K562 (cell line): ENCODE results near the gene IQCE. TPM values are rescaled to one million over a fixed set of nuclear protein-coding genes. Genes with fewer than 3 reads are reported as not detected.

Experiments
- ATAC-seq: fragments of 200-7000 bp; cut with Tn5 transposase; 3 replicates; pipeline ENCODE4 v1.9.1; 2020; ENCODE audit warnings: moderate library complexity
- BruUV-seq: library from RNA; stranded (reverse); fragments of 400-500 nt; replicated peaks from 2 replicates; lab custom pipeline; 2021; lab: Mats Ljungman, UMichigan
- CTCF ChIA-PET: fragments of 300-600 bp; formaldehyde crosslinking; extraction: SDS; loops from one replicate; lab custom pipeline; 2021; ENCODE audit warnings: low intra/inter-chr PET ratio; lab: Yijun Ruan, JAX
- POLR2A ChIA-PET: fragments of 300-600, 350-650 bp; sonication (Branson Sonifier 250); formaldehyde crosslinking; extraction: SDS; loops from one replicate; lab custom pipeline; 2021; ENCODE audit warnings: antibody characterized with exemption, inconsistent platforms; lab: Yijun Ruan, JAX
- DNase-seq, 4 experiments: peaks; one replicate each; pipeline versions ENCODE4 v3.0.0 to v3.0.0-alpha.2; 2011 to 2018; ENCODE audit warnings: low spot score in 3 of 4, mixed read lengths in 3 of 4; ENCODE audit errors: extremely low read depth in 1 of 4
- FAIRE-seq: peaks from 2 replicates; lab custom pipeline; 2011; peaks lifted over from hg19 to GRCh38; lab: Jason Lieb, UNC
- H2AFZ ChIP-seq: 2 replicates; pipeline ENCODE4 v1.6.0; 2011; ENCODE audit warnings: low read depth, low read length, control low read depth, inconsistent platforms
- H3K27ac ChIP-seq: fragments of 200-600 bp; 3 replicates; pipeline ENCODE4 v1.8.0; 2011; ENCODE audit warnings: low read depth, mild to moderate bottlenecking, control low read depth, inconsistent platforms, low read length, moderate library complexity, mixed read lengths; ENCODE audit errors: extremely low read depth
- H3K27me3 ChIP-seq, 2 experiments: fragments of 300-600 bp in 1 of 2; 2 replicates in 1 of 2; 3 replicates in 1 of 2; pipeline versions ENCODE4 v1.6.0 to v1.8.0; 2011; ENCODE audit warnings: inconsistent platforms in 2 of 2, low read length in 2 of 2, mild to moderate bottlenecking in 1 of 2, mixed read lengths in 1 of 2, moderate library complexity in 1 of 2; ENCODE audit not compliant: control insufficient read depth in 2 of 2, insufficient read depth in 2 of 2
- H3K36me3 ChIP-seq: fragments of 300-600 bp; 3 replicates; pipeline ENCODE4 v1.8.0; 2011; ENCODE audit warnings: mild to moderate bottlenecking, low read length, inconsistent platforms; ENCODE audit not compliant: control insufficient read depth, insufficient read depth
- H3K4me1 ChIP-seq, 2 experiments: fragments of 200-600 bp in 1 of 2; replicated peaks in 1 of 2; 2 replicates in 1 of 2; 3 replicates in 1 of 2; pipeline versions ENCODE4 v1.5.1 to v1.8.0; 2011; ENCODE audit warnings: inconsistent platforms in 2 of 2, low read length in 2 of 2, mild to moderate bottlenecking in 1 of 2, mixed read lengths in 1 of 2, moderate library complexity in 1 of 2; ENCODE audit not compliant: control insufficient read depth in 2 of 2, insufficient read depth in 2 of 2
- H3K4me2 ChIP-seq: 2 replicates; pipeline ENCODE4 v1.6.1; 2011; ENCODE audit warnings: low read length, control low read depth, inconsistent platforms, mixed read lengths; ENCODE audit not compliant: insufficient read depth
- H3K4me3 ChIP-seq: fragments of 200-600 bp; sonication (generic), shearing (Covaris generic); 2 replicates; pipeline ENCODE4 v1.5.1; 2016; ENCODE audit warnings: control low read depth, inconsistent platforms
- H3K79me2 ChIP-seq: fragments of 200-600 bp; 3 replicates; pipeline ENCODE4 v1.8.0; 2011; ENCODE audit warnings: low read length, inconsistent platforms; ENCODE audit not compliant: control insufficient read depth, insufficient read depth
- H3K9ac ChIP-seq, 2 experiments: 2 replicates each; pipeline versions ENCODE4 v1.6.0 to v1.6.1; 2011; ENCODE audit warnings: low read depth in 2 of 2, low read length in 2 of 2, control low read depth in 1 of 2, inconsistent platforms in 1 of 2, mild to moderate bottlenecking in 1 of 2, mixed read lengths in 1 of 2; ENCODE audit not compliant: insufficient read depth in 1 of 2
- H3K9me1 ChIP-seq: one replicate; pipeline ENCODE4 v1.6.0; 2011; ENCODE audit warnings: inconsistent platforms, mild to moderate bottlenecking, low read length, moderate library complexity; ENCODE audit not compliant: control insufficient read depth, insufficient read depth
- H3K9me3 ChIP-seq: replicated peaks from 2 replicates; pipeline ENCODE4 v1.5.1; 2011; ENCODE audit warnings: low read depth, low read length, inconsistent platforms; ENCODE audit not compliant: control insufficient read depth, insufficient read depth
- H4K20me1 ChIP-seq: replicated peaks from 2 replicates; pipeline ENCODE4 v1.6.1; 2011; ENCODE audit warnings: low read length, inconsistent platforms, mixed read lengths; ENCODE audit not compliant: control insufficient read depth, insufficient read depth
- EGR1 ChIP-seq: fragments of 450-650 bp; conservative IDR thresholded peaks from 2 replicates; pipeline ENCODE4 v1.6.1; 2017; ENCODE audit warnings: mild to moderate bottlenecking
- FUS ChIP-seq: fragments of 200-400 bp; formaldehyde crosslinking; optimal IDR thresholded peaks from 2 replicates; pipeline ENCODE3; 2017; ENCODE audit warnings: low read depth, low read length
- GATAD2A ChIP-seq: fragments of 450-650 bp; IDR thresholded peaks from 2 replicates; pipeline ENCODE4 v1.6.1; 2017
- WGBS: fragments of 100-300 bp; shearing (Covaris generic); methylation state at CpG from one replicate; pipeline ENCODE4 v1.1.6; 2016; ENCODE audit warnings: low coverage, mixed read lengths; ENCODE audit not compliant: insufficient coverage; ENCODE audit errors: missing lambda C conversion rate; 5-methylcytosine and 5-hydroxymethylcytosine counted together
- in situ Hi-C: fragments of 300-500 bp; cut with MboI; formaldehyde crosslinking; loops from 4 replicates; pipeline ENCODE4 v1.15.0; 2018; ENCODE audit warnings: inconsistent platforms, mixed read lengths
- intact Hi-C: fragments of 100-400 bp; cut with micrococcal nuclease; formaldehyde crosslinking; loops from 2 replicates; pipeline ENCODE4 v1.14.2; 2022
- polyA plus RNA-seq, 8 experiments: library from polyadenylated mRNA; depleted of rRNA in 4 of 8; stranded (reverse) in 5 of 8; unstranded in 3 of 8; fragments of >200 nt; fragmentation: Nextera tagmentation in 2 of 8; fragmentation: Illumina TruSeq in 1 of 8; extraction: Ambion mirVana in 2 of 8; extraction: Trizol in 1 of 8; gene quantifications; 2 replicates each; pipeline versions ENCODE4 v1.2.1 to v1.2.3, GENCODE V29; 2011 to 2014; ENCODE audit warnings: inconsistent platforms in 1 of 8, missing spikeins in 1 of 8
- total RNA-seq, 7 experiments: library from RNA; depleted of rRNA in 6 of 7; stranded (reverse); fragments of >200 nt in 6 of 7; fragmentation: Illumina TruSeq in 2 of 7; extraction: Trizol in 2 of 7; gene quantifications; 2 replicates each; pipeline versions ENCODE4 v1.2.1 to v1.2.3, GENCODE V29; 2011 to 2021; ENCODE audit warnings: low replicate concordance in 1 of 7
- TF ChIP-seq, protein P1 (sequence below): fragments of 250-450 bp; sonication (Bioruptor Pico); IDR thresholded peaks from 2 replicates; pipeline ENCODE4 v1.4.0; 2020; ENCODE audit warnings: mild to moderate bottlenecking, moderate library complexity
- TF ChIP-seq, protein P2 (sequence below): fragments of 450-650 bp; IDR thresholded peaks from 2 replicates; pipeline ENCODE4 v1.6.1; 2016
- TF ChIP-seq, protein P3 (sequence below): fragments of 250-450 bp; sonication (Bioruptor Pico); IDR thresholded peaks from 2 replicates; pipeline ENCODE4 v1.5.0; 2021; ENCODE audit warnings: mild to moderate bottlenecking, moderate library complexity
- TF ChIP-seq, protein P4 (sequence below): fragments of 250-450 bp; sonication (Bioruptor Pico); IDR thresholded peaks from 2 replicates; pipeline ENCODE4 v1.8.0; 2021; ENCODE audit warnings: moderate library complexity, mild to moderate bottlenecking, inconsistent platforms

Gene IQCE
- total and polyA plus RNA-seq, 9 of the 15 experiments (the other 6 are each of a cell fraction or from before 2014, with no cell fraction given) = 0.18 to 8.5 (median 4.2) TPM

DNA sequence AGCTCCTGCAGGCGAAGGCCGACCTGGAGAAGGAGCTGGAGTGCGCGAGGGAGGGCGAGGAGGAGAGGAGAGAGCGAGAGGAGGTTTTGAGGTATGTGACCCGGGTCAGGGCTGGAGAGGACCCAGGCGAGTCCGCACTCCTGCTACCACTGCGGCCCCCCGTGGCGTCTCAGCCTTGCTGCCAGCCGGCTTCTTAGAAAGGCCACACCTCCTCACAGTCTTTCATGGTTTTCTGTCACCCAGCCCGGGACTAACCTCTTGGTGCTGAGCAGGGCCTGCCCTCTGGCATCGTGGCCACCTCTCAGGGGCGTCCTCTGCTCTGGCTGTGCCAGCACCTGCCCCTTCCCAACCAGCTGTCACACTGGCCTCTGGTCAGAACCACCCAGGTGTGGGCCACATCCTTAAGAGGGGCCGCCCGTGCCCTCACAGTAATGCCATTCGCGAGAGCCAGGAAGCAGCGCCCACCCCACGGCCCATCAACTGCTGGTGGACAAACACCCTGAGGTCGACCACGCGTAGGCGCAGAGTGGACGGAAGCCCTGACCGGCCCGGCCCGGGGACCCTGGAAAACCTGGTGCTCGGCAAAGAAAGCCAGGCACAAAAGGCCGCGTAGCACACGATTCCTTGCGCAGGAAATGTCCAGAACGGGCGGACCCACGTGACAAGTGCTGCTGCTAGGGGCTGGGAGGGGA lies 34.4 kb downstream of the IQCE start:
- ATAC-seq = no peak
- H3K9me1 ChIP-seq = peaks cover 2% of the 10 kb centered on the region
- intact Hi-C loops (no loop called here), in situ Hi-C loops (no loop called here)
- no peaks in the 10 kb centered on the region for H4K20me1 ChIP-seq
- no peak for FAIRE-seq
- H3K9ac ChIP-seq = peak overlapping the region in 1 of 2 experiments; percentile 71; a peak in 1 of 4 replicates
- H3K27me3 ChIP-seq = no peaks in the 10 kb centered on the region
- H3K36me3 ChIP-seq = peaks cover 23% of the 10 kb centered on the region; the same call in 1 of the 3 replicates
- H2AFZ ChIP-seq = no peak overlapping the region
- no TSS peak for BruUV-seq
- H3K27ac ChIP-seq = no peak overlapping the region
- no peak for DNase-seq
- ChIA-PET POLR2A (interaction anchor here (0.6 kb wide), 1 partner anchor 36 kb away, joined by 3 read pairs; no protein-coding TSS in a partner anchor), CTCF (no interaction called here)
- H3K79me2 ChIP-seq = no peaks in the 10 kb centered on the region
- H3K4me2 ChIP-seq = no peak overlapping the region
- H3K4me3 ChIP-seq = no peak overlapping the region
- WGBS = 88% methylated on average over 30 of the region's 38 CpGs
- no peaks in the 10 kb centered on the region for H3K9me3 ChIP-seq
- H3K4me1 ChIP-seq = peaks cover 0 to 12% of the 10 kb centered on the region in 2 experiments; a peak in 2 of 5 replicates
- TF ChIP-seq, protein P1, sequence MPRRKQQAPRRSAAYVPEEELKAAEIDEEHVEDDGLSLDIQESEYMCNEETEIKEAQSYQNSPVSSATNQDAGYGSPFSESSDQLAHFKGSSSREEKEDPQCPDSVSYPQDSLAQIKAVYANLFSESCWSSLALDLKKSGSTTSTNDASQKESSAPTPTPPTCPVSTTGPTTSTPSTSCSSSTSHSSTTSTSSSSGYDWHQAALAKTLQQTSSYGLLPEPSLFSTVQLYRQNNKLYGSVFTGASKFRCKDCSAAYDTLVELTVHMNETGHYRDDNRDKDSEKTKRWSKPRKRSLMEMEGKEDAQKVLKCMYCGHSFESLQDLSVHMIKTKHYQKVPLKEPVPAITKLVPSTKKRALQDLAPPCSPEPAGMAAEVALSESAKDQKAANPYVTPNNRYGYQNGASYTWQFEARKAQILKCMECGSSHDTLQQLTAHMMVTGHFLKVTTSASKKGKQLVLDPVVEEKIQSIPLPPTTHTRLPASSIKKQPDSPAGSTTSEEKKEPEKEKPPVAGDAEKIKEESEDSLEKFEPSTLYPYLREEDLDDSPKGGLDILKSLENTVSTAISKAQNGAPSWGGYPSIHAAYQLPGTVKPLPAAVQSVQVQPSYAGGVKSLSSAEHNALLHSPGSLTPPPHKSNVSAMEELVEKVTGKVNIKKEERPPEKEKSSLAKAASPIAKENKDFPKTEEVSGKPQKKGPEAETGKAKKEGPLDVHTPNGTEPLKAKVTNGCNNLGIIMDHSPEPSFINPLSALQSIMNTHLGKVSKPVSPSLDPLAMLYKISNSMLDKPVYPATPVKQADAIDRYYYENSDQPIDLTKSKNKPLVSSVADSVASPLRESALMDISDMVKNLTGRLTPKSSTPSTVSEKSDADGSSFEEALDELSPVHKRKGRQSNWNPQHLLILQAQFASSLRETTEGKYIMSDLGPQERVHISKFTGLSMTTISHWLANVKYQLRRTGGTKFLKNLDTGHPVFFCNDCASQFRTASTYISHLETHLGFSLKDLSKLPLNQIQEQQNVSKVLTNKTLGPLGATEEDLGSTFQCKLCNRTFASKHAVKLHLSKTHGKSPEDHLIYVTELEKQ (CRISPR knock-in tag) = no peak
- TF ChIP-seq GATAD2A (no peak), FUS (no peak), EGR1 (no peak)
- TF ChIP-seq, protein P2, sequence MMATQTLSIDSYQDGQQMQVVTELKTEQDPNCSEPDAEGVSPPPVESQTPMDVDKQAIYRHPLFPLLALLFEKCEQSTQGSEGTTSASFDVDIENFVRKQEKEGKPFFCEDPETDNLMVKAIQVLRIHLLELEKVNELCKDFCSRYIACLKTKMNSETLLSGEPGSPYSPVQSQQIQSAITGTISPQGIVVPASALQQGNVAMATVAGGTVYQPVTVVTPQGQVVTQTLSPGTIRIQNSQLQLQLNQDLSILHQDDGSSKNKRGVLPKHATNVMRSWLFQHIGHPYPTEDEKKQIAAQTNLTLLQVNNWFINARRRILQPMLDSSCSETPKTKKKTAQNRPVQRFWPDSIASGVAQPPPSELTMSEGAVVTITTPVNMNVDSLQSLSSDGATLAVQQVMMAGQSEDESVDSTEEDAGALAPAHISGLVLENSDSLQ = no peak
- TF ChIP-seq, protein P3, sequence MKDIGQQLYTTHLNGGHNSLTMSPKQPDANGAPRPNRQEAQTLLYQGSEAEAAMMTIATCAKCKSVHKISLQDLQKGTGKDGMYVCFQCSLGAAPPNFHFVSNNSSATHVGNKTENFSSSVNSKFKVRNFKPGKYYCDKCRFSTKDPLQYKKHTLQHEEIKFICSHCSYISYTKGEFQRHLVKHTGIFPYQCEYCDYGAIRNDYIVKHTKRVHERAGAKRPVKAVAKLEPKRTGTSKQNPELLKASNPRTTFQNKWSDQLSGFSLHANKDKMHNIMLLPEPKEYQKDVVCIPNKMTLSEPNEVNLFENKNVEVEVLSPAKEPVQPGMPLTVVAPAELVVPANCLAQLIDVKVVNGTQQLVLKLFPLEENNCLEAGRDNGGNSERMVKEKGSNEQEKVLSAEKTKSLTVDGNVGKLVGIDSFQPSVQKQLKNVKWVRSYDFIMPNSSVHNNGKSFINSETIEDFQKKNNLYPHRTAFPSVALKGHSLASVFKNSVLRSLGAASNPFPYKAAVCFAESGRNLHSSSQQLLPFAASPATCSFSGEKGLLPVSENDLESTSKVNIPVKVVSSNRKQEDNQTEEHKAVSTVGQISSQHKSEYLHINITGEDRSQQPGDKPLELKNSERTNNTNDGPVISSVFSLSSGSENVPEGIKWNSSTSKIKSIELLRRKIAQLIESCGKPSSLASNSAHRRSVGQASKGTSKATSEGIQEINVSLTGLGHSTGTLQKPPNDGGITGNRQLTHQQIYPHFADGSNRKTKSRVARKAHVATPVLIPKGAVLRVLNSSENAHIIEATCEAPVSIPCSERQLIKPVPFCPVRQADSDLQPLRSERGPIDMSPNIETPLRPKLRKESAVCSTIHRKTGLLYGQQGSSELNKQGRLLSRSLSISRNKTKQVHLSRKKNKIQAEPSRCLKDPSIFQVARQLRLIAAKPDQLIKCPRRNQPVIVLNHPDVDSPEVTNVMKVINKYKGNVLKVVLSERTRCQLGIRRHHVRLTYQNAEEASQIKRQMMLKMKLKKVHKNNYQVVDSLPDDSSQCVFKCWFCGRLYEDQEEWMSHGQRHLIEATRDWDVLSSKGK (CRISPR knock-in tag) = no peak
- TF ChIP-seq, protein P4, sequence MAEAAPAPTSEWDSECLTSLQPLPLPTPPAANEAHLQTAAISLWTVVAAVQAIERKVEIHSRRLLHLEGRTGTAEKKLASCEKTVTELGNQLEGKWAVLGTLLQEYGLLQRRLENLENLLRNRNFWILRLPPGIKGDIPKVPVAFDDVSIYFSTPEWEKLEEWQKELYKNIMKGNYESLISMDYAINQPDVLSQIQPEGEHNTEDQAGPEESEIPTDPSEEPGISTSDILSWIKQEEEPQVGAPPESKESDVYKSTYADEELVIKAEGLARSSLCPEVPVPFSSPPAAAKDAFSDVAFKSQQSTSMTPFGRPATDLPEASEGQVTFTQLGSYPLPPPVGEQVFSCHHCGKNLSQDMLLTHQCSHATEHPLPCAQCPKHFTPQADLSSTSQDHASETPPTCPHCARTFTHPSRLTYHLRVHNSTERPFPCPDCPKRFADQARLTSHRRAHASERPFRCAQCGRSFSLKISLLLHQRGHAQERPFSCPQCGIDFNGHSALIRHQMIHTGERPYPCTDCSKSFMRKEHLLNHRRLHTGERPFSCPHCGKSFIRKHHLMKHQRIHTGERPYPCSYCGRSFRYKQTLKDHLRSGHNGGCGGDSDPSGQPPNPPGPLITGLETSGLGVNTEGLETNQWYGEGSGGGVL = no peak
